Nephron (organoid): Measurements from ENCODE around the gene RHOBTB3.

Experiments used
- H3K27ac Mint-ChIP-seq, 3 experiments: 2 replicates each; pipeline ENCODE4 v1.8.0; 2020; ENCODE audit warnings: mixed read lengths in 3 of 3, mild to moderate bottlenecking in 2 of 3, moderate library complexity in 1 of 3
- H3K27me3 Mint-ChIP-seq: 2 replicates; pipeline ENCODE4 v1.8.0; 2021; ENCODE audit warnings: low read depth, mild to moderate bottlenecking, moderate library complexity, mixed read lengths
- H3K36me3 Mint-ChIP-seq: 2 replicates; pipeline ENCODE4 v1.8.0; 2020; ENCODE audit warnings: low read depth, mixed read lengths
- H3K4me1 Mint-ChIP-seq: 2 replicates; pipeline ENCODE4 v1.8.0; 2020; ENCODE audit warnings: mixed read lengths
- H3K4me3 Mint-ChIP-seq, 3 experiments: 2 replicates each; pipeline ENCODE4 v1.8.0; 2020; ENCODE audit warnings: mild to moderate bottlenecking in 3 of 3, mixed read lengths in 3 of 3, moderate library complexity in 2 of 3
- H3K9me3 Mint-ChIP-seq: 2 replicates; pipeline ENCODE4 v1.8.0; 2020; ENCODE audit warnings: mixed read lengths
- CTCF ChIP-seq, 3 experiments: fragments of 200-600 bp; sonication (generic); IDR thresholded peaks; one replicate each; pipeline ENCODE4 v1.5.0; 2021; ENCODE audit warnings: antibody characterized with exemption in 3 of 3; ENCODE audit not compliant: unreplicated experiment in 3 of 3

Gene RHOBTB3

GRCh38 chr5:95838556-95838955 lies 107.4 kb downstream of the RHOBTB3 start:
- peaks cover 25% of the 10 kb centered on the region for H3K4me1 Mint-ChIP-seq
- H3K27me3 Mint-ChIP-seq, result peaks cover 7% of the 10 kb centered on the region
- H3K9me3 Mint-ChIP-seq, result no peaks in the 10 kb centered on the region
- H3K4me3 Mint-ChIP-seq, result no peak overlapping the region
- no peaks in the 10 kb centered on the region for H3K36me3 Mint-ChIP-seq
- TF ChIP-seq CTCF (IDR thresholded peaks at IDR 0.05; ENCODE audit: unreplicated experiment in 3 of 3), result no peak
- no peak overlapping the region for H3K27ac Mint-ChIP-seq

- peaks cover 15% of the 10 kb centered on the region for H3K4me1 Mint-ChIP-seq
- no peak overlapping the region for H3K27ac Mint-ChIP-seq
- H3K27me3 Mint-ChIP-seq, result peaks cover 7% of the 10 kb centered on the region
- no peak overlapping the region for H3K4me3 Mint-ChIP-seq
- TF ChIP-seq CTCF (IDR thresholded peaks at IDR 0.05; ENCODE audit: unreplicated experiment in 3 of 3), result no peak
- no peaks in the 10 kb centered on the region for H3K9me3 Mint-ChIP-seq
- H3K36me3 Mint-ChIP-seq, result no peaks in the 10 kb centered on the region
Observed at GRCh38 chr5:95839658-95840057, 108.5 kb downstream of the RHOBTB3 start.

- H3K27ac Mint-ChIP-seq, result no peak overlapping the region
- no peaks in the 10 kb centered on the region for H3K9me3 Mint-ChIP-seq
- no peak overlapping the region for H3K4me3 Mint-ChIP-seq
- H3K27me3 Mint-ChIP-seq, result peaks cover 7% of the 10 kb centered on the region
- H3K36me3 Mint-ChIP-seq, result no peaks in the 10 kb centered on the region
- no peak for TF ChIP-seq CTCF (IDR thresholded peaks at IDR 0.05; ENCODE audit: unreplicated experiment in 3 of 3)
- peaks cover 5% of the 10 kb centered on the region for H3K4me1 Mint-ChIP-seq
Observed at GRCh38 chr5:95840956-95841705, 110.0 kb downstream of the RHOBTB3 start.

- Mint-ChIP-seq H3K4me3 (no peak overlapping the region), H3K27me3 (peaks cover 7% of the 10 kb centered on the region), H3K36me3 (no peaks in the 10 kb centered on the region), H3K9me3 (no peaks in the 10 kb centered on the region), H3K4me1 (no peaks in the 10 kb centered on the region), H3K27ac (no peak overlapping the region)
- no peak for TF ChIP-seq CTCF (IDR thresholded peaks at IDR 0.05; ENCODE audit: unreplicated experiment in 3 of 3)
Observed at GRCh38 chr5:95841914-95842812, 111.0 kb downstream of the RHOBTB3 start.

- Mint-ChIP-seq H3K36me3 (no peaks in the 10 kb centered on the region), H3K4me3 (no peak overlapping the region), H3K4me1 (no peaks in the 10 kb centered on the region), H3K27ac (no peak overlapping the region), H3K9me3 (no peaks in the 10 kb centered on the region), H3K27me3 (peaks cover 7% of the 10 kb centered on the region)
- no peak for TF ChIP-seq CTCF (IDR thresholded peaks at IDR 0.05; ENCODE audit: unreplicated experiment in 3 of 3)
Observed at GRCh38 chr5:95842854-95843544, 111.9 kb downstream of the RHOBTB3 start.
